ENCODE data around the gene INCA1. TPM values are rescaled to one million over a fixed set of nuclear protein-coding genes. Genes with fewer than 3 reads are reported as not detected.

INCA1 gene
- total RNA-seq, 6 donors from 2014 or later: 1.4 to 32.5 (median 3.1) TPM

- ATAC-seq (ENCODE audit: low FRiP score in 2 of 2) (peak in 1 of 2 donors; percentile 5), DNase-seq (peak; percentile 79)
- Histone ChIP-seq H3K27ac (peak overlapping the region in 3 of 4 donors; percentile 57 to 97 (median 88)), H3K4me3 (peak overlapping the region in 3 of 4 donors; percentile 92 to 100 (median 99)), H3K9me3 (no peaks in the 10 kb centered on the region), H3K36me3 (peaks cover 24 to 48% (median 43%) of the 10 kb centered on the region in 4 donors), H3K27me3 (no peaks in the 10 kb centered on the region), H3K4me1 (peaks cover 24 to 31% (median 30%) of the 10 kb centered on the region in 4 donors)
- TF ChIP-seq EP300 (IDR thresholded peaks at IDR 0.05) (no peak), POLR2AphosphoS5 (IDR thresholded peaks at IDR 0.05) (peak in 1 of 2 donors; percentile 28), CTCF (IDR thresholded peaks at IDR 0.05) (no peak), POLR2A (IDR thresholded peaks at IDR 0.05) (peak in 1 of 4 donors; percentile 17)
- WGBS, 2 donors: 63 to 73% methylated on average over 7 to 11 of the region's 11 CpGs
Observed at GRCh38 chr17:5000237-5000639, 2.9 kb upstream of the INCA1 start.

- Histone ChIP-seq H3K27me3 (no peaks in the 10 kb centered on the region), H3K27ac (peak overlapping the region; percentile 57 to 97 (median 92)), H3K4me1 (peaks cover 24 to 31% (median 30%) of the 10 kb centered on the region in 4 donors), H3K9me3 (no peaks in the 10 kb centered on the region), H3K4me3 (peak overlapping the region in 3 of 4 donors; percentile 92 to 100 (median 99)), H3K36me3 (peaks cover 17 to 41% (median 36%) of the 10 kb centered on the region in 4 donors)
- DNase-seq (no peak), ATAC-seq (ENCODE audit: low FRiP score in 2 of 2) (no peak)
- WGBS, 2 donors: 61 to 68% methylated on average over 11 to 12 of the region's 12 CpGs
- TF ChIP-seq CTCF (IDR thresholded peaks at IDR 0.05) (no peak), POLR2A (IDR thresholded peaks at IDR 0.05) (no peak), EP300 (IDR thresholded peaks at IDR 0.05) (no peak), POLR2AphosphoS5 (IDR thresholded peaks at IDR 0.05) (no peak)
Observed at GRCh38 chr17:4999430-5000093, 2.2 kb upstream of the INCA1 start.

GRCh38 chr17:4998732-4999429 is 1.6 kb upstream of the INCA1 start:
- H3K4me1 ChIP-seq: peaks cover 24 to 31% (median 30%) of the 10 kb centered on the region in 4 donors
- TF ChIP-seq CTCF (IDR thresholded peaks at IDR 0.05): no peak
- WGBS, 2 donors: 23 to 32% methylated on average over 12 of the region's 14 CpGs
- DNase-seq (peak in 1 of 2 donors; percentile 42), ATAC-seq (ENCODE audit: low FRiP score in 2 of 2) (no peak)
- H3K4me3 ChIP-seq: peak overlapping the region; percentile 92 to 100 (median 97)
- H3K27ac ChIP-seq: peak overlapping the region; percentile 88 to 97 (median 95)
- peaks cover 11 to 34% (median 29%) of the 10 kb centered on the region in 4 donors for H3K36me3 ChIP-seq
- no peaks in the 10 kb centered on the region for H3K27me3 ChIP-seq
- no peaks in the 10 kb centered on the region for H3K9me3 ChIP-seq

- Histone ChIP-seq H3K9me3 (no peaks in the 10 kb centered on the region), H3K36me3 (peaks cover 5 to 27% (median 22%) of the 10 kb centered on the region in 4 donors), H3K27ac (peak overlapping the region; percentile 88 to 97 (median 95)), H3K4me1 (peaks cover 24 to 31% (median 30%) of the 10 kb centered on the region in 4 donors), H3K27me3 (no peaks in the 10 kb centered on the region), H3K4me3 (peak overlapping the region; percentile 92 to 100 (median 97))
- TF ChIP-seq POLR2AphosphoS5 (IDR thresholded peaks at IDR 0.05): peak in 1 of 2 donors; percentile 14
- no peak for TF ChIP-seq EP300 (IDR thresholded peaks at IDR 0.05)
- DNase-seq (peak; percentile 43 to 93), ATAC-seq (ENCODE audit: low FRiP score in 2 of 2) (peak; percentile 1 to 15)
- WGBS, 2 donors: 2 to 3% methylated on average over 12 to 18 of the region's 55 CpGs
Observed at GRCh38 chr17:4998027-4998731, 857 bp upstream of the INCA1 start.

GRCh38 chr17:4994081-4994595 is 3.2 kb downstream of the INCA1 start:
- no peaks in the 10 kb centered on the region for H3K36me3 ChIP-seq
- no peak for ATAC-seq (ENCODE audit: low FRiP score in 2 of 2)
- TF ChIP-seq EP300 (IDR thresholded peaks at IDR 0.05): no peak
- no peak for TF ChIP-seq POLR2AphosphoS5 (IDR thresholded peaks at IDR 0.05)
- TF ChIP-seq CTCF (IDR thresholded peaks at IDR 0.05): no peak
- no peak for TF ChIP-seq POLR2A (IDR thresholded peaks at IDR 0.05)
- peaks cover 13 to 15% (median 14%) of the 10 kb centered on the region in 4 donors for H3K4me1 ChIP-seq
- no peaks in the 10 kb centered on the region for H3K9me3 ChIP-seq
- H3K27ac ChIP-seq: no peak overlapping the region
- DNase-seq: no peak
- H3K4me3 ChIP-seq: no peak overlapping the region
- 89 to 97% methylated on average over 6 of the region's 6 CpGs for WGBS, 2 donors
- no peaks in the 10 kb centered on the region for H3K27me3 ChIP-seq

All from upper lobe of left lung (tissue), 6 donors.